ENCODE results near the gene BUB1.
"Not testable (repeated sequence)": the region's sequence is repeated elsewhere in the genome, so short reads cannot be mapped to it uniquely, and the experiment has no call there.

Gene BUB1

DNA sequence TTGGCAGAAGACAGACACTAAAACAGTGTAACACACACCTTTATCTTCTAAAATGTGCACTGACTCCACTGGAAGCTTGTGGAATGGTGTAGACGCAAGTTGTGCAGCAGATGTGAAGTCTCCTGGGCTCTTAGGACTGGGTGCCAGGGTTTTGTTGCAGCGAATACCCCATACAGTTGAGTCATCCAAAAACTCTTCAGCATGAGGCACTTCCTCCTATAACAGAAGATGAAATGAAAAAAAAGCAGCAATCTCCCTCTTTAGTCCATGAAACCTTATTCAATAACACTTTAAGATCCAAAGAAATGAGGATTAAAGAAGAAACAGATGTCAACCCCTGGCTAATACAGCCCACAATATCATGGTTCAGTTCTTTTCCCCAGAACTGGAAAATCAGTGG, 22.2 kb downstream of the BUB1 start:
- DNase-seq (ENCODE audit: low spot score): no peak

DNA sequence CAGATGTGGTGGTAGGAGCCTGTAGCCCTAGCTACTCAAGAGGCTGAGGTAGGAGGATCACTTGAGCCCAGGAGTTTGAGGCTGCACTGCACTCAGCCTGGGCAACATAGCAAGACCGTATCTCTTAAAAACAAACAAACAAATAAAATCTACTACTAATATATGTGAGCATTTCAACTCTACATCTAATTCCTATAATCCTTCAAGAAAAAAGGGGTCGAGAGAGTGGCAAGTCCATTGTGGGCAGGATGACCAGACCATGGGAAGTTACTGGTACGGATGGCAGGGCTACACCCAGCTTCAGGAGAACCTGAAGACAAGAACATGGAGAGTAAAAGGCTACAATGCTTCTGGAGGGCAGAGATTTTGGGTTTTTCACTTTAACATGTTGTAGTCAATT, 24.0 kb downstream of the BUB1 start:
- no peak for DNase-seq (ENCODE audit: low spot score)

DNA sequence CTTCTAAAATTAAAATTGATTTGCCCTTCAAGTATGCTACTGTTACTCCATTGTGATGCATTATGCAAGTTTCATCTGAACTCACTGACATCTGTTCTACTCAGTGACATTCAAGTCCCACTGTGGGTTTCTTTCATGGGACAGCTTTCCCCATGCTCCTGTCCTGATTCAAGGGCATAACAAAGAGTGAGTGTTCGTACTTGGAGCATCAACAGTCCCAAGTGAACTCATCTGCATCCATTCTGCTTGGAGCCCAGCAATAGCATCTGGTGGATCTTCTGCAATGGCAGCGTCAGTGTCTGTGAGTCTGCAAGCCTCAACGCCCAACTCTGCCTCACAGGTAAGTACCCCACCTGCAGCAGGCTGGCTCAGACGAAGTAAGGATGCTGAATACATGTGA, 27.5 kb downstream of the BUB1 start:
- DNase-seq (ENCODE audit: low spot score): no peak

DNA sequence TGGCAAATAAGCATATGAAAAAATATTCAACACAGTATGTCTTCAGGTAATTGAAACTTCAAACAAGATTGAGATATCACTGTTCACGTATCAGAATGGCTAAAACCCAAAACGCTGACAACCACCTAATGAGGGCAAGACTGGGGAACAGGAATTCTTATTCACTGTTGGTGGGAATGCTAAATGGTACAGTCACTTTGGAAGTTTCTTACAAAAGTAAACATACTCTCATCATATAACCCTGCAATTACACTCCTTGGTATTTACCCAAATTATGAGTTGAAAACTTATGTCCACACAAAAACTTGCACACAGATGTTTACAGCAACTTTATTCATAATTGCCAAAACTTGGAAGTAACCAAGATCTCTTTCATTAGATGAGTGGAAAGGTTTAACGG, 30.1 kb downstream of the BUB1 start:
- no peak for DNase-seq (ENCODE audit: low spot score)

DNA sequence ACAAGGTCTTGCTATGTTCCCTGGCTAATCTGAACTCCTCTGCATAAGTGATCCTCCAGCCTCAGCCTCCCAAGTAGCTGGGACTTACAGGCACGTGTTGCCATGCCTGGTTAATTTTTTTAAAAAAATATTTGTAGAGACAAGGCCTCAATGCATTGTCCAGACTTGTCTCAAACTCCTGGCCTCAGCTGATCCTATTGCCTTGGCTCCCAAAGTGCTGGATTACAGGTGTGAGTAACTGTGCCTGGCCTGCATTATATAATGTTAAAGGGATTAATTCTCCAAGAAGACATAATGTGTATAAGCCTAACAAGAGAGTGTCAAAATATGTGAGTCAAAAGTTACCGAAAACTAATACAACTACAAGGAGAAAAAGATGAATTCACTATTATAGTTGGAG, 32.2 kb downstream of the BUB1 start:
- no peak for DNase-seq (ENCODE audit: low spot score)

DNA sequence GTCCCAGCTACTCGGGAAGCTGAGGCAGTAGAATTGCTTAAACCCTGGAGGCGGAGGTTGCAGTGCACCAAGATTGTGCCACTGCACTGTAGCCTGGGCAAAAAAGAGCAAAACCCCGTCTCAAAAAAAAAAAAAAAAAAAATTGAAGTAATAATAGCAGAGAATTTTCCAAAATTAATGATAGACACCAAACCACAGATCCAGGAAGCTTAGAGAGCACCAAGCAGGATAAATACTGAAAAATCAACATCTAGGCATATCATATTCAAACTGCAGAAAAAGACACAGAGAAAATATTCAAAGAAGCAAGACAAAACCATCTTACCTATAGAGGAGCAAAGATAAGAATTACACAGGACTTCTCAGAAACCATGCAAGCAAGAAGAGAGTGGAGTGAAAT, 33.5 kb downstream of the BUB1 start:
- DNase-seq (ENCODE audit: low spot score): no peak

DNA sequence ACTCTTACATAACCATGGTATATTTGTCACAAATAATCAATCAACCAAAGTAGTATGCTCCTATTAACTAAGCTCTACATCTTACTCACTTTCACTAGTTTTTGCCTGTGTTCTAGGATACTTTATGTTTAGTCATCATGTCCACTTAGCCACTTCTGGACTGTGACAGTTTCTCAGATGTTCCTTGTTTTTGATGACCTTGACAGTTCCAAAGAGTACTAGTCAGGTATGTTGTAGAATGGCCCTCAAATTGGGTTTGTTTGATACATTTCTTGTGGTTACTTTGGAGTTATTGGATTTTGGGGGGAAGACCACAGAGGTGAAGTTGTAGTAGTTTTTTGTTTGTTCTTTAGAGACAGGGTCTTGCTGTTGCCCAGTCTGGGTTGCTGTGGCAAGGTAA, 35.5 kb downstream of the BUB1 start:
- DNase-seq (ENCODE audit: low spot score): no peak

DNA sequence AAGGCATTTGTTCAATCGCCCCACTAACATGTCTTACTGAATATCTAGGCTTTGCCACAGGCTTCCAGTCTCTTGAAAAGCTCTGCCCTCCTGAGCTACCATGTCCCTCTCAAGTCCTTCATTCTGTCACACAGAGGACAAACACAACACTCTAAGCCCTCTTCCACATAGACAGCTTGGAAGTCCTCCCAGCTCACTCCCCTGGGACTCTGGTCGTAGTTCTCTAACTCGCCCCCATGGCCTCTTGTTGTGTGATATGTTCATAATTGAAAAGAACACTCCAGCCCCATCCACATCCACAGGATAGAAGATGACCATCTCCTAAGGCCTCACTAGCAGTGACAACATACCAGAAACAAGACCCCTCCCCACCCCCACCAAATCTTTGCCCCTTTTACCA, 37.9 kb downstream of the BUB1 start:
- DNase-seq (ENCODE audit: low spot score): no peak

DNA sequence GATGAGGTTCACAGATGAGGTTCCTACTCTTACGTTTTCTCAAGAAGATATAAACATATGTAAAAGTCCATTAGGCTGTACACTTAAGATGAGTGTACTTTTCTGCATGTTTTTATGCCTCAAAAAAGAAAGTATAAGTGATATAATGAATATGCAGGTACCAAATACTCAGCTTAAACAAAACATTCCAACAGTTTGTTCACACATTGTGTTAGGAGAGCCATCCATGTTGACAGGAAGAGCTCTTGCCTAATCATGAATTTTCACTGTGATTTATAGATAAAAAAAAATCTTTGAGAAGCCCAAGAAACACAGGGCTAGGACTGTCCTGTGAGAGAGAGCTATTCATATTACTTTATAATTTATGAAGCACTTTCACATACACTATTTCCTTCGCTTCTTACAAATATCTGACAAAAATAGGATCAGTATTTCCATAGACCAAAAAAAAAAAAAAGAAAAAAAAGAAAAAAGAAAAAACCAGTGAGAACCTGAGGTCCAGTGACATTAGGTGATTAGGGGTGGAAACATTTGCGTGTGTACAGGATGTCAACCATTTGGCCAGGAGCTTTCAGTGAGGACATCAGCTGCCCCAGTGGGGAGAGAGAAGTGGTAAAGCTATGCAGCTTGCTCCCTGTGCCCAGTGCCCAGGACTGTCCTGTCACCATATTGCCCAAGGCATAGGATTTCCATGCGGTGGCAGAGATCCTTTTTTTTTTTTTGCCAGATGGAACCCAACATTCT, 38.7 kb downstream of the BUB1 start:
- DNase-seq (ENCODE audit: low spot score): no peak

DNA sequence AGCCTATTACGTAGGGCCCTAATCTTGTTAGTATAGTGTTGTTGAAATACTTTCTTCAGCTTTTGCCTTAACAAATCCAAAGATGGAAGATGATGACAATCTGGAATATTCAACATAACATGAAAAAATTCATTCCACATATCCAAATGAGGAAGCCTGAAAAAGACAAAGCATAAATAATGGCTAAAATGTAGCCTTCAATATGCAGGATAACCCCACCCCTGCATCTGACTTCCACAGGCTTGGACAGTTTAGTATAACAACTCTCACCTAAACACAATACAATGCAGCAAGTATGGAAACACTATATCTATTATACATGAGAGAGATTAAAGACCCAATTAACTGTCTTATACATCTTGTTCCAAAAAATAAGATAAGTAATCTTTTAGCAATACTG, 39.9 kb downstream of the BUB1 start:
- no peak for DNase-seq (ENCODE audit: low spot score)

DNA sequence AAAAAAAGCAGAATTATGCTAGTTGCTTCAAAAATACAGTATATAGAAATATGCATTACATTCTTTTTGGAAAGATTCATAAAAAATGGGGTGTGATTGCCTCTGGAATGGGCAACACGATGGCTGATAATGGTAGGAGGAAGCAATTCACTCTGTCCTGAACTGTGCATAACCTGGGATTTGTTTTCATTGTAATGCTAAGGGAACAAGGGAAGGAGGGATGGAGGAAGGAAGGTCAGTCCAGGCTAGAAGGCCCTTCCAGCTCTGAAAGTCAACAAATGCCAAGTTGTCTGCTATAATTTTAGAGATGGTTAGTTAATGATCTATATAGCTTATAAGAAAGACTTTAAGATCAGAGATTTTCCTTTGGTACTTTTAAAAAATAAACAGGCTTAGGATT, 40.8 kb downstream of the BUB1 start:
- DNase-seq (ENCODE audit: low spot score): no peak

DNA sequence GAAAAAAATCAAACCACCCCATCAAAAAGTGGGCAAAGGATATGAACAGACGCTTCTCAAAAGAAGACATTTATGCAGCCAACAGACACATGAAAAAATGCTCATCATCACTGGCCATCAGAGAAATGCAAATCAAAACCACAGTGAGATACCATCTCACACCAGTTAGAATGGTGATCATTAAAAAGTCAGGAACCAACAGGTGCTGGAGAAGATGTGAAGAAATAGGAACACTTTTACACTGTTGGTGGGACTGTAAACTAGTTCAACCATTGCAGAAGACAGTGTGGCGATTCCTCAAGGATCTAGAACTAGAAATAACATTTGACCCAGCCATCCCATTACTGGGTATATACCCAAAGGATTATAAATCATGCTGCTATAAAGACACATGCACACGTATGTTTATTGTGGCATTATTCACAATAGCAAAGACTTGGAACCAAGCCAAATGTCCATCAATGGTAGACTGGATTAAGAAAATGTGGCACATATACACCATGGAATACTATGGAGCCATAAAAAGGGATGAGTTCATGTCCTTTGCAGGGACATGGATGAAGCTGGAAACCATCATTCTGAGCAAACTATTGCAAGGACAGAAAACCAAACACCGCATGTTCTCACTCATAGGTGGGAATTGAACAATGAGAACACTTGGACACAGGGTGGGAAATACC, 41.8 kb downstream of the BUB1 start:
- DNase-seq (ENCODE audit: low spot score): not testable (repeated sequence)

DNA sequence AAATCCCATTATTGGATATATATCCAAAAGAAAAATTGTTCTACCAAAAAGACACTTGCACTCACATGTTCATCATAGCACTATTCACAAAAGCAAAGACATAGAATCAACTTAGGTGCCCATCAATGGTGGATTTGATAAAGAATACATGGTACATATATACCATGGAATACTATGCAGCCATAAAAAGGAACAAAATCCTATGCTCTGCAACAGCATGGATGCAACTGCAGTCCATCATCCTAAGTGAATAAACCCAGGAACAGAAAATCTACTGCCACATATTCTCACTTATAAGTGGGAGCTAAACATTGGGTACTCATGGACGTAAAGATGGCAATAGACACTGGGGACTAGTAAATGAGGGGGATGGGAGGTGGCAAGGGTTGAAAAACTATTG, 50.5 kb downstream of the BUB1 start:
- DNase-seq (ENCODE audit: low spot score): not testable (repeated sequence)

DNA sequence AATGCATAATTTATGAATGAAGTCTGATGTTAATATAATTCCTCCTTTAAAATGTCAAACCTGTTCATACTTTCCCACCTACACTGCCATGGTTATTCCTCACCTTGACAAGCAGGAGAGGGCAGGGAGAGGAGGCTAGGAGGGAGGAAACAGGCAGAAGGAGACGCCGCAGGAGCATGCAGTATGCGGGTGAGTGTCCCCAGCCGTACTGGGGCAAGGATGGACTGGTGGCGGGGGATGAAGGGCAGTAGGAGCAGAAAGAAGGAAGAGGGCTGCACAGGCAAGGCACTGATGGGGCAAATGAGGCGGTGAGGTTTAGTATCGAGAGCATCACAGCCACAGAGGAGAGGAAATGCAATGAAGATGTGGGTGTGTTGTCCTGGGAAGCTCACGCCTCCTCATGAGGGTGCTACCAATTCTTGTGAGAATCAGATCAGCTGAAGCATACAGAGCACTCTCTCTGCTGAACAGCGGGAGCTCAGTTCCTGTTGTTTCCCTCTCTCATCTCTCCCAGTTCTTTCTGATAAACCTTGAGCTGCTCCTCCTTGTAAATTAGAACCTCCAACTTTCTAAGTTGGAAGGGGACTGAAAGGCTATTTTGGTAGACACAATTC, 58.4 kb downstream of the BUB1 start:
- not testable (repeated sequence) for DNase-seq (ENCODE audit: low spot score)

DNA sequence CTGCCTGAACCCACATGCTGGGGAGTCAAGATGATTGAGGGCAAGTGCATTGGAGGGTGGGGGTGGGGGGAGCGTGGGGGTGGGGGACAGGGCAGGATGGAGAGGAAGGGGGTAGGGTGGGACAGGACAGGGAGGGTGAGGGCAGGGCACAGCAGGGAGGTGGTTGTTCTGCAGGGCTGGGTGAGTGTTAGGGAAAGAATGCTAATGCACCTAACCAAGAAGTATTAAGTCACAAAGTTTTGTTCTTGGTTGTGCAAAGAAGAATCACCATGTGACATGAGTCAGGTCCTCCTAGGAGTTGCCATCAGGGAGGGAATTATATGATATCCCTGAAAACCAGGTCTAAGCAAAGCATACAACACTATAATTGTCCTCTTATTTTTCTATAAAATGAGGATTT, 63.9 kb downstream of the BUB1 start:
- DNase-seq (ENCODE audit: low spot score): not testable (repeated sequence)

DNA sequence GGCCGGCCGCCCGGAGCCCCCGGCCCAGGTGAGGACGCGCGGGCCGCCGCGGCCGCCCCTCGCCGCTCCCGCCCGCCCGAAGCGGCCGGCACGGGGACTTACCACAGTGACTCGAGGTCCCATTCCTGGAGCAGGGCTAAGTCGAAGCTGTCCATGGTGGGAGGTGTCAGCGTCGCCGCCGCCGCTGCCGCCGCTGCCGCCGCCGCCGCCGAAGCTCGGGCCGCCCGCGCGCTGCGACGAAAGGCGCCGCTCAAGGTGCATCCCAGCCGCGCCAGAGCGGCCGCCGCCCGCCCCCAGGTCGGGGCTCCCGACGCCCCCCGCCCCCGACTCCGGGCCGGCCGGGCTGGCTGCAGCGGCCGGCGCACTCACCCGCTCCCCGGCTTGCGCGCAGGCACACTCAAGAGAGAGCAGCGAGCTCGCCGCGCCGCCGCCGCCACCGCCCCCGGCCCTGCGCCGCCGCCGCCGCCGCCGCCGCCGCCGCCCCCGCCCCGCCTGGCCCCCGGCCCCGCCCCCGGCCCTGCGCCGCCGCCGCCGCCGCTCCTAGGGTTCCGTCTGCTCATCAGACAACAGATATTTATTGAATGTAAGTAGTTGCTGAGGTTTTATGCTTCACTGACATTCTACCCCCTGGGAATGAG, 67.1 kb downstream of the BUB1 start:
- not testable (repeated sequence) for DNase-seq (ENCODE audit: low spot score)

DNA sequence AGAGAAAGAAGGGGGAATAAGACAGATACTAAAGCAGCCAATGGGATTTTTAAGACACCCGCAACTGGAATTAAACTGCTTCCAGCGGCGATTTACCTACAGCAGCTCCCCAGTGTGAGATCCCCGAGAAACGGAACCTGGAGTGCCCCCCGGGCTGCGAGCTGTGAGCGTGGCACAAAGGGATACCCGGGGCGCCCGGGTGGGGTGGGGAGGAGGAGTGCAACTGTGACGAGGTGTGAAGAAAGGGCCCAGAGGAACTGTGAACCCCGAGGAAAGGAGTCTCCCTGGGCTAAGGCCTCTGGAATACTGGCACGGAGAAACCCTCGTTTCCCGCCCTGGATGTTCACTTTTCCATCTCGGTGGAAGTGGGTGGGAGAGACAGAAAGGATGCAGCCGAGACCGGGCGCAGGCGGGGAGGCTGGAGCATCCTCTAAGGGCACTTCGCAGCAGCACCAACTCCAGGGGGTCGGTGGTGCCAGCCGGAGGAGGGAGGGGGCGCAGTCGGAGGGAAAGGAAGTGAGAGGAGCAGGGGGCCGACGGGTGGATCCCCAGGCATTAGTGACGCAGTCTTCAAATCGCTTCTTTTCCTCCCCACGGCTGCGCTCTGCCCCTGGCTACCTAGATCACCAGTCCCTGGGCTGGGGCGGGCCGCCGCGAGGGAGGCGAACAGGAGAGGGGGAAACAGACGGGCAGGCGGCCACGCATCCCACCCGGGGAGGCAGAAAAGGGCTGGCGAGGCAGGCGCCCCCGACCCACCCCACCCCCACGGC, 67.8 kb downstream of the BUB1 start:
- not testable (repeated sequence) for DNase-seq (ENCODE audit: low spot score)

DNA sequence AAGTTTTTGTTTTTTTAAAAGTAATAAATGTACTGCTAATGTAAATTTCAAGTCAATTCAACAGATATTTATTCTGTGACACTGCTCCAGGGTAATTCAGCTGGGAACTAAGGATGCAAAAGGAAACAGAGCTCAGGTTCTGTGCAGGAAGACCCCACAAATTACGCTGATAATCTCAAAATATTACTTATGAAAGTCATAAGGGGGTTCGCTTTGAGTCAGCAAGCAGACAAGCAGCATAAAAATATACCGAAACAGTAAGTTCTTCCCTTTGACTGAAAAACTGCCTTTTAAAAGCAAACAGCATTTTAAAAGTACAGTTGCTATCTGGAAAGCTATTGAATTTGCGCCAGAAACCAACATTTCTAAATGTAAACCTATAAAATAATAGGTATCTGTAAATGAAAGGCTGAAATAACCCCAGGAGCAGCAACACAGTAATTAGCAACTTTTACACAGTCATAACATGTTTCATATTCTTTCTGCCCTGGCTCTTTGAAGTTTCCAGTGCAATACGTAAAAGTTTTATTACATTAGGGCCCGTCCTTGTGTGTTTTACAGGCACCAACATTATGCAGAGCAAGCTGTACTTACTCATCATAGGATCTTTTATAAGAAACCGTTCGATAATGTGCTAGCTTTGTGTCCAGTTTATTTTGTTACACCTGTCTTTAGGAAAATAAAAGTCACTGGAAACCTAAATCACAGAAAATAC, 68.9 kb downstream of the BUB1 start:
- DNase-seq (ENCODE audit: low spot score): not testable (repeated sequence)

DNA sequence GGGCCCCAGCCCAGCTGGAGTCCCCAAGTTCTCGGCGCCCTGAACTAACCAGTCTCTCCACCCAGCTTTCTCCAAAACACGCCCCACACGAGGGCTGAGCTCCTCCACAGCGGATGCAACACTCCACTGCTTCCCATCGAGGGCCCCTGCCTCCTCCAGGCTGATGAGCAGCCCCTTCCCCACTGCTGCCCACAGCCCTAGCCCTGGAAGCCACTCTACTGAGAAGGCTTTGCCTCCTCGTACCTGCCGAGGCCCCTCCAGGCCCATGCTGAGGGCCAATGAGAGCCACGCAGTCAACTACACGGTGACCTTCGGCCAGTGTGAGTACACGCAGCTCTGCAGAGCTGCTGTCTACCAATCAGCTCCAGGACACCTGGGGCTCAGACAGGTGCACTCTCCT, 72.8 kb downstream of the BUB1 start:
- DNase-seq (ENCODE audit: low spot score): not testable (repeated sequence)

DNA sequence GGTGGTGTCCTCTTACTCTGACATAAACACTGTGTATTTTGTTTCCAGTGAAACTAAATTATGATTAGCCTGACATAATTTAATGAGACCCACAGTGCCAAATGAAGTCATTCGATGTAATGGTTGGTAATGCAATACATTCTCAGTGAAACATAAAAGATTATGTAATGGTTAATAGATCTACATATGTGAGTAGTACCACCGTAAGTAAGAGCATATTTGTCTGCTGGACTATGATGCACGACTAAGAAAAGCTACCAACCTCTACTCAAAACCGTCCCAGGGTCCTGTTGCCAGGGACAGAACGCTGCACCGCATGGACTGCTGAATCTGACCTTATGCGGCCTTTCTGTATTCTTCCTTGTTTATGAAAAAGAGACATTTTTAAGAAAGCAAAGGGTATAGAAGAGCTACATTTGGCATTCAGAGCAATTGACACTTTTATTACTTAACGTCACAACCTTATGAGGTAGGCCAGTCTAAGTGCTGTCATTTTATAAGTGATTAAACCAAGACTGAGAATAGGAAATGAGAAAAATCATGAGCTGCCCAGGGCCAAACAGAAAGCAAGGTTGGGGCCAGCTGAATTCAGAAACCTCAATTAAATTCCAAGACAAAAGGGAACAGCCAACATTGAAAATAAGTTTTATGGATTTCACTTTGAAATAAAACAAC, 73.8 kb downstream of the BUB1 start:
- DNase-seq (ENCODE audit: low spot score): not testable (repeated sequence)

DNA sequence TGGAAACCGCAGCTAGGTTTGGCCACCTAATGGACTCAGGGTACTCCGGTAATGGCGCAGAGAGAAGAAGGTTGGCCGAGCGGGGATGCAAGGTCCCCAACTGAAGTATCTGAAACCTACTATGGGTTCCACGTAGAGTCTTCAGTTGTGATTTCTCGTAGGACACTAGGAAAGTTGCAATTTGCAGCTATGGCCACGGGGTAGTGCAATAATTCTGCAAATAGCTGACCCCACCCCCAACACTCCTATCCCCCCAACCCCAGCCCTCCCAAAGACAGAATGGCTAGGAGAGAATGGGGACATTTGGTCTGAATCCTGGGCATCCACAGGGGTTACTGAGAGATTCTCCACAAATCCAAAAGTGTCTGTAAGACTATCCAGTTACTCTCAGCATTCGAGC, 75.7 kb downstream of the BUB1 start:
- DNase-seq (ENCODE audit: low spot score): not testable (repeated sequence)
